ENCODE measurements around the gene KRT31.

DNA sequence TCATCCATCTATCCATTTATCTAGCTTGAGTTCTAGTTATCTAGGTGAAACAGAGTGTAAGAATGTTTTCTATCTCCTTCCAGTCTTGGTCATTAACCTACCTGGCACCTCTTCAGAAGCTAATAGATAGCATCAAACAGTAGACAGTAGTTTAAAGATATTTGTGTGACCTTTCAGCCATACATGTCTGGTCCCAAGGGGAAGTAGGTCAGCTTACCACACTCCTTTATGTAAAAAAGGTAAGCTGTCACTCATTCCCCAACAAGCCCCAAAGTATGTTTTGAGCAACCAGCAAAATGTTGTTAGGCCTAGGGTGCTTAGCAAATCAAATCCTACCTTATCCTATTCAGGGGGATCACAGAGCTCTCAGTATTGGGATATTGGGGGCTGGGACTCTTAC, 31.3 kb downstream of the KRT31 start:
- TF ChIP-seq, protein P1, sequence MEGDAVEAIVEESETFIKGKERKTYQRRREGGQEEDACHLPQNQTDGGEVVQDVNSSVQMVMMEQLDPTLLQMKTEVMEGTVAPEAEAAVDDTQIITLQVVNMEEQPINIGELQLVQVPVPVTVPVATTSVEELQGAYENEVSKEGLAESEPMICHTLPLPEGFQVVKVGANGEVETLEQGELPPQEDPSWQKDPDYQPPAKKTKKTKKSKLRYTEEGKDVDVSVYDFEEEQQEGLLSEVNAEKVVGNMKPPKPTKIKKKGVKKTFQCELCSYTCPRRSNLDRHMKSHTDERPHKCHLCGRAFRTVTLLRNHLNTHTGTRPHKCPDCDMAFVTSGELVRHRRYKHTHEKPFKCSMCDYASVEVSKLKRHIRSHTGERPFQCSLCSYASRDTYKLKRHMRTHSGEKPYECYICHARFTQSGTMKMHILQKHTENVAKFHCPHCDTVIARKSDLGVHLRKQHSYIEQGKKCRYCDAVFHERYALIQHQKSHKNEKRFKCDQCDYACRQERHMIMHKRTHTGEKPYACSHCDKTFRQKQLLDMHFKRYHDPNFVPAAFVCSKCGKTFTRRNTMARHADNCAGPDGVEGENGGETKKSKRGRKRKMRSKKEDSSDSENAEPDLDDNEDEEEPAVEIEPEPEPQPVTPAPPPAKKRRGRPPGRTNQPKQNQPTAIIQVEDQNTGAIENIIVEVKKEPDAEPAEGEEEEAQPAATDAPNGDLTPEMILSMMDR (IDR thresholded peaks at IDR 0.05; ENCODE audit: control extremely low read depth in 1 of 3, insufficient read depth in 1 of 3, low read depth in 1 of 3, low read length in 3 of 3): no peak
- TF ChIP-seq PHF8 (conservative IDR thresholded peaks at IDR 0.05; ENCODE audit: low read depth, low read length) (no peak), EZH2 (IDR thresholded peaks at IDR 0.05; ENCODE audit: low read depth, low read length, severe bottlenecking) (no peak), POLR2A (IDR thresholded peaks at IDR 0.05; ENCODE audit: control extremely low read depth in 1 of 2, low read depth in 2 of 2, low read length in 2 of 2) (no peak), RXRA (IDR thresholded peaks at IDR 0.05; ENCODE audit: insufficient read depth, low read depth, low read length) (no peak)
